ENCODE measurements around the gene TIMM22. TPM values are rescaled to one million over a fixed set of nuclear protein-coding genes. Genes with fewer than 3 reads are reported as not detected.
"Not testable (repeated sequence)": the region's sequence is repeated elsewhere in the genome, so short reads cannot be mapped to it uniquely, and the experiment has no call there.

Gene TIMM22
- polyA plus RNA-seq, 6 donors from 2014 or later = 20.9 to 24.0 (median 22.7) TPM

DNA sequence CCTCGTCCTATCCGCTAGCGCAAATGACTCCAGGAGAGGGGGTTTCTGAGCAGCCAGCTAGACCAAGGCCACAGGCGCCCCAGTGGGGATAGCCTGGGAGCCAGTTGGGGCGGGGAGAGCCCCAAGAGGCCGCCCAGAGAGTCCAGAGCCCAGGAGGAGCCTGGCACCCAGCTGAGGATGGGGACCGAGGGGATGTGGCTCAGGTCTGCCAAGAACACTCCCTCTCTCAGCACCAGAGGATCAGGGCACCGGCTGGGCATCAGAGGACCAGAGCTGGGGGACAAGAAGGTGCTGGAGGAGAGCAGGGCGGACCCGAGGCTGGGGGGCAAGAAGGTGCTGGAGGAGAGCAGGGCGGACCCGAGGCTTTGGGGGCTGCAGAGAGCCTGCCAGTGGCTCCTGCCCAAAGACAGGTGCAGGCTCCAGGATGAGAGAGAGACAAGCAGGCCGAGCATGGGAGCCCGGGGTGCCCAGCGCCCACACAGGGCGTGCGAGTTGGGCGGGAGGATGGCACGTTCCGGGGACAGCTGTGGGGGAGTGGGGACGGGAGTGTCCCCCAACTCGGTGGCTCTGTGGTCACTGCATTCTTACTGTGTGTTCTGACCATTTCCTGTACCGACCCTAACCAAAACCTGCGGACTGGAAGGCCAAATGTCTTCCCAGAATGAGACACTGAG, 39.4 kb downstream of the TIMM22 start:
- Mint-ChIP-seq H3K27ac (peak overlapping the region in 1 of 6 donors; percentile 51), H3K9me3 (no peaks in the 10 kb centered on the region), H3K4me1 (peaks cover 7 to 35% (median 25%) of the 10 kb centered on the region in 3 donors), H3K4me3 (peak overlapping the region in 1 of 8 donors; percentile 52), H3K36me3 (no peaks in the 10 kb centered on the region), H3K27me3 (no peaks in the 10 kb centered on the region)
- DNase-seq (no peak), ATAC-seq (ENCODE audit: low read depth in 2 of 2) (no peak)

DNA sequence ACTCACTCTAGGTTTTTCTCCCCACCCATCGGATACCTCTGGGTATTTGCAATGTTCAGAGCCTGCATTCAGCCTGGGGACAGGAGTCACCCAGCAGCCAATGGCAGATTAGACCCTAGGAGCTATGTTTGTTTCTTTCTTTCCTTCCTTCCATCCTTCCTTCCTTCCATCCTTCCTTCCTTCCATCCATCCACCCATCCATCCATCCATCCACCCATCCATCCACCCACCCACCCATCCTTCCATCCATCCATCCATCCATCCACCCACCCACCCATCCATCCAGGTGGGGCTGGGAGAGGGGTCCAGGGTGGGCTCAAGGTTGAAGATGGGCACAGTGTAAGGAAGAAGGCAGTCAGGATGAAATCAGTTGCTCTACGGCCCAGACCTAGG, 39.9 kb downstream of the TIMM22 start:
- Mint-ChIP-seq H3K9me3 (no peaks in the 10 kb centered on the region), H3K27ac (no peak overlapping the region), H3K27me3 (no peaks in the 10 kb centered on the region), H3K4me3 (no peak overlapping the region), H3K4me1 (peaks cover 9 to 35% (median 25%) of the 10 kb centered on the region in 3 donors), H3K36me3 (peaks cover 0 to 3% of the 10 kb centered on the region in 2 donors)
- DNase-seq (no peak), ATAC-seq (ENCODE audit: low read depth in 2 of 2) (no peak)

DNA sequence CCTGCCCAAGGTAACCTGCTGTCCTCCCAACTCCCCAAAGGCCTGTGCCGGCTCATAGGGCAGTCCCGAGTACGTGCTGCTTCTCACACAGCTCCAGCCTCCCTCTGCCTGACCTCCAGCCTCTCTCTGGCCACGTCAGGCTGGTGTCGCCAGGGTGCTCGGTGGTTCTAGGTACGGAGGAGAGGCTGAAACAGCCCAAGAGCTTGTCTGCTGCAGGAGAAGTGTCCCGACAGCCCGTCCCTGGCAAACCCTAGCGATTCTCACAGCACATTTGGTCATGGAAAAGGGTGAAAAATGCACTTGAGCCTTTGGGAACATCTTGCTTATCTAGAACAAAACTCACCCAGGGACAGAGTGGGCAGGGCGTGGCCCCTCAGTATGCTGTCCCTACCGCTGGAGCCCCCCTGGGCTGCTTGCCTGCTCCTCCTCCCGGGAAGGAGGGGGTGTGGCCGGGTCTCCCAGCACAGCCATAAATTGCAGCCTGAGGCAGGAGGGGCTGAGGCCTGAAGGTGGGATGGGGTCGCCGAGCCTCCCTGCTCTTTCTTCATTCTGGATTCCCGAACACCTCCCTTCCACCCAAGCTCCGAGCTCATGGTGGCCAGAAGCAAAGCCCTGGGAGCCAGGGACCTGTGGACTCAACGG, 40.4 kb downstream of the TIMM22 start:
- no peak overlapping the region for H3K27ac Mint-ChIP-seq
- peaks cover 12 to 31% (median 25%) of the 10 kb centered on the region in 3 donors for H3K4me1 Mint-ChIP-seq
- no peaks in the 10 kb centered on the region for H3K27me3 Mint-ChIP-seq
- ATAC-seq (ENCODE audit: low read depth in 2 of 2) (no peak), DNase-seq (no peak)
- H3K36me3 Mint-ChIP-seq = peaks cover under 1 to 8% of the 10 kb centered on the region in 2 donors
- no peaks in the 10 kb centered on the region for H3K9me3 Mint-ChIP-seq
- H3K4me3 Mint-ChIP-seq = no peak overlapping the region

DNA sequence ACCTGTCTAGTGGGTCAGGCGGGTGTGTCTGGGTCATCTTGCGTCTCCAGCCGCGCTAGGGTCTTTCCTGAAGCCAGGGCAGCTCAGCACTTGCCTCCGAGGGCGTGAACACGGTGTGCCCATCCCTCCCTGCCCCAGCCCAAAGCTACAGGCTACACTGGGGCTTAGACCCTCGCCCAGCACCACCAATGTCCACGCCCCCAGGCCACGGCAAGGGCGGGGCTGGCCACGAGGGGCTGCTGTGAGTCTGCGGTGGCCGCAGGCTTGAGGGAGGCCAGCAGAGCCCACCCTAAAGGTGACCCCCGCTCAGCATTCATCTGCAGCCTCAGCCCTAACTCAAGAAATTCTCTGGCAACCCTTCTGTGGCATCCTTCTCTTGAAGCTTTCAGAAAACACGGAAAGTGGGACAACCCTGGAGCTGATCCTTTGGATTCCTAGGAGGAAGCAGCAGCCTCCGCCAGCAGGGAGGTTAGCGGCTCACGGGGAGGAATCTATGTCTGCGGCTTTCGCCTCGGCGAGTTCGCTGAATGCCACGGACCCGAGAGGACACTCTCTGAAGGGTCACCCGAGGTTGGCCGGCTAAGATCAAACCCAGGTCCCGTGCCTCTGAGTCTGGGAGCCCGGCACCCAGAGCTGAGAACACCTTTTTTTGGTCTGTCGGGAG, 41.7 kb downstream of the TIMM22 start:
- H3K27me3 Mint-ChIP-seq = no peaks in the 10 kb centered on the region
- peaks cover 17 to 27% (median 25%) of the 10 kb centered on the region in 3 donors for H3K4me1 Mint-ChIP-seq
- H3K27ac Mint-ChIP-seq = peak overlapping the region in 1 of 6 donors; percentile 57
- H3K36me3 Mint-ChIP-seq = peaks cover 5 to 14% of the 10 kb centered on the region in 2 donors
- no peak for DNase-seq
- ATAC-seq (ENCODE audit: low read depth in 2 of 2) = no peak
- H3K4me3 Mint-ChIP-seq = no peak overlapping the region
- no peaks in the 10 kb centered on the region for H3K9me3 Mint-ChIP-seq

DNA sequence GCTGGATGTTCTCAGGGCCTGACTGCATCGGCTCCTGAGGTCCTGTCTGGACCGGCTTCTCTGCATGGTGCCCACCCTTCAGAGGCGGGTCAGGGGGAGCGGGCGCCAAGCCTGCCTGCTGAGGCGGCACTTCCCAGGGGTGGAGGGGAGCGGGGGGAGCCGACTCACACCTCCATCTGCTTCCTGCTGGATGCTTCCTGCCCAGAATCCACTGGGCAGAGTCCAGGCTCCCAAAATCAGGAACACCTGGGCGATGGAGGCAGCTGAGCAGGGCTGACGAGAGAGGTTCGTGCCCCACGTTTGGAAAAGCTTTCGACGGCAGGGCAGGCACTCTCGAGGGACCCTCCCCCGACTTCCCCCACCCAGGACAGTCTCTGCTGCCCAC, 42.2 kb downstream of the TIMM22 start:
- Mint-ChIP-seq H3K36me3 (peaks cover 5 to 14% of the 10 kb centered on the region in 2 donors), H3K4me3 (peak overlapping the region in 2 of 8 donors; percentile 35 to 36), H3K27ac (peak overlapping the region in 3 of 6 donors; percentile 57 to 92 (median 91)), H3K4me1 (peaks cover 17 to 23% (median 22%) of the 10 kb centered on the region in 3 donors), H3K9me3 (no peaks in the 10 kb centered on the region), H3K27me3 (no peaks in the 10 kb centered on the region)
- no peak for ATAC-seq (ENCODE audit: low read depth in 2 of 2)
- no peak for DNase-seq

DNA sequence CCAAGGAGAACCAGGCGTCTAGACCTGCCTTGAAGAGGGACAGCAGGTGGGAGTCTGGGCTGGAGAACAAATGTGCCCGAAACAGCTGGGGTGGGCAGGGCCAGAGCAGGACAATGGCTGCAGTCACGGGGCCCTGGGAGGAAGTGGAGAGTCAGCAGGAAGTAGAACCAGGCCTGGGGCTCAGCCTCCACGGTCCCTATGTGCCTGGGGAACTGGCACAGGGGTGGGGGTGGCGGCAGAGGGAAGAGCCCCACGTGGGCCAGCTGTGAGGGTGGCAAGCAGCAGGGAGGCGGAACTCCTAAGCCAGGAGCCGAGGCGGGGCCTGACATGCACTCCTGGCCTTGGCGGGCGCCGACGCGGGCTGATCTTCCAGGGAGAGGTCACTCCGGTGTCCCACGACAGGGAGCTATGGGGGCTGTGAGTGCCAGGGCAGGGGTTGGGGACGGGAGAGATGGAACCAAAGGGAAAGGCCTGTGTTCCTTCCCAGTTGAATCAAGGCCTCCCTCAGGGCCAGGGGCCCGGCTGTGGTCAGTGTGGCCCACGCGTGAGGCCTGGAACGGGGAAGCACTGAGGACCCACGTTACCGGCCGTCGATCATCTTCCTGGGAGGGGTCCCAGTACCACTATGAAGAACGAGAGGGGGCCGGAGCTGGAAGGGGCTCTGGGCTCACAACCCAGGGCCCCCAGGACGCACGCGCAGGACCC, 42.7 kb downstream of the TIMM22 start:
- Mint-ChIP-seq H3K4me3 (peak overlapping the region in 3 of 8 donors; percentile 34 to 56 (median 36)), H3K4me1 (peaks cover 18 to 22% (median 19%) of the 10 kb centered on the region in 3 donors), H3K9me3 (no peaks in the 10 kb centered on the region), H3K27ac (peak overlapping the region in 3 of 6 donors; percentile 57 to 92 (median 91)), H3K36me3 (peaks cover 5 to 16% of the 10 kb centered on the region in 2 donors), H3K27me3 (no peaks in the 10 kb centered on the region)
- DNase-seq (no peak), ATAC-seq (ENCODE audit: low read depth in 2 of 2) (peak; percentile 34 to 36)

DNA sequence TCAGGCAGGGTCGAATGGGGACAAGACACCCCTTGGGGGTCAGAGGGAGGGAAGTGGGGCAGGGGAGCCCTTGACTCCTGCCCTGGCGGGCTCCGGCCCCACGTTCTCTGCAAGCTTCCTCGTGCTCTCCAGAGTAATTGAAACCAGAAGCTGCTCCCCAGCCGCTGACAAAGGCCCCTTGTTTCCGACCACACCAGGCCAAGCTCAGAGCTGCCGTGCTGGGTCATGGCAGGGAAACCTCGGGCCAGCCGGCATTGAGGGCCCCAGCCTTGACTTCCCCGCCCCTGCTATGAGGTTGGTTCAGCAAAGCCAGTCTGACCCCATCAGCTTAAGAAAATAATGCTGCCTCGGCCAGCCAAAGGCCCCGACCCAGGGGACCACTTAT, 43.3 kb downstream of the TIMM22 start:
- Mint-ChIP-seq H3K4me1 (peaks cover 15 to 24% (median 20%) of the 10 kb centered on the region in 3 donors), H3K4me3 (peak overlapping the region in 2 of 8 donors; percentile 34 to 56), H3K27me3 (no peaks in the 10 kb centered on the region), H3K9me3 (no peaks in the 10 kb centered on the region), H3K27ac (peak overlapping the region in 1 of 6 donors; percentile 92), H3K36me3 (peaks cover 5 to 21% of the 10 kb centered on the region in 2 donors)
- DNase-seq = no peak
- ATAC-seq (ENCODE audit: low read depth in 2 of 2) = no peak

DNA sequence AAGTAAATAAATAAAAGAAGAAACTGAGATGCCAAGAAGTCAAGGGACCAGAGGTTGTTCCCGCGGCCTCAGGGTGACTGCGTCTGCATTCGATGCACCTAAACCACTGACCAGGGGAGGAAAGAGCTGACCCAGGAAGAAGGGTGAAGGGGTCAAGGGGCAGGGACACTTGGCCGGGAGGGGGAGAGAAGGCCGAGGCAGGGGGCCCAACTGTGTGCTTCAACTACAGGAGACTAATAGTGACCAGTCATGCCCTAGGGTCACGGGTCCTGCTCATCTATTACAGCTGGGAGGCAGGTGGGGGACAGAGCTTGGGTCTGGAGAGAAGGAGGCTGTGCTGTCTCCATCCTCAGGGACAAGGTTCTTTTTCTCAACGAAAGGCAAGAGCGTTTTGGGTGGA, 44.8 kb downstream of the TIMM22 start:
- Mint-ChIP-seq H3K36me3 (peaks cover 5 to 21% of the 10 kb centered on the region in 2 donors), H3K27me3 (no peaks in the 10 kb centered on the region), H3K4me3 (no peak overlapping the region), H3K4me1 (peaks cover 20 to 23% (median 21%) of the 10 kb centered on the region in 3 donors), H3K9me3 (no peaks in the 10 kb centered on the region), H3K27ac (peak overlapping the region in 2 of 6 donors; percentile 20 to 57)
- DNase-seq (no peak), ATAC-seq (ENCODE audit: low read depth in 2 of 2) (no peak)

DNA sequence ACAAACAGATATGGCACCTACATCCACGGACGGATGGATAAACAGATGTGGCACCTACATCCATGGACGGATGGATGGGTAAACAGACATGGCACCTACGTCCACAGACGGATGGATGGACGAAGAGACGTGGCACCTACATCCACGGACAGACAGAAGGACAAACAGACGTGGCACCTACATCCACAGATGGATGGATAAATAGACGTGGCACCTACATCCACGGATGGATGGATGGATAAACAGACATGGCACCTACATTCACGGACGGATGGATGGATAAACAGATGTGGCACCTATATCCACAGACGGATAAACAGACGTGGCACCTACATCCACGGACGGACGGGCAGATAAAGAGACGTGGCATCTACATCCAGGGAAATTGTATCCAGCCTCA, 45.6 kb downstream of the TIMM22 start:
- Mint-ChIP-seq H3K36me3 (peaks cover 5 to 21% of the 10 kb centered on the region in 2 donors), H3K4me3 (no peak overlapping the region), H3K4me1 (peaks cover 20 to 21% (median 20%) of the 10 kb centered on the region in 3 donors), H3K27ac (peak overlapping the region in 2 of 6 donors; percentile 11 to 52), H3K27me3 (no peaks in the 10 kb centered on the region), H3K9me3 (no peaks in the 10 kb centered on the region)
- DNase-seq (no peak), ATAC-seq (ENCODE audit: low read depth in 2 of 2) (no peak)

DNA sequence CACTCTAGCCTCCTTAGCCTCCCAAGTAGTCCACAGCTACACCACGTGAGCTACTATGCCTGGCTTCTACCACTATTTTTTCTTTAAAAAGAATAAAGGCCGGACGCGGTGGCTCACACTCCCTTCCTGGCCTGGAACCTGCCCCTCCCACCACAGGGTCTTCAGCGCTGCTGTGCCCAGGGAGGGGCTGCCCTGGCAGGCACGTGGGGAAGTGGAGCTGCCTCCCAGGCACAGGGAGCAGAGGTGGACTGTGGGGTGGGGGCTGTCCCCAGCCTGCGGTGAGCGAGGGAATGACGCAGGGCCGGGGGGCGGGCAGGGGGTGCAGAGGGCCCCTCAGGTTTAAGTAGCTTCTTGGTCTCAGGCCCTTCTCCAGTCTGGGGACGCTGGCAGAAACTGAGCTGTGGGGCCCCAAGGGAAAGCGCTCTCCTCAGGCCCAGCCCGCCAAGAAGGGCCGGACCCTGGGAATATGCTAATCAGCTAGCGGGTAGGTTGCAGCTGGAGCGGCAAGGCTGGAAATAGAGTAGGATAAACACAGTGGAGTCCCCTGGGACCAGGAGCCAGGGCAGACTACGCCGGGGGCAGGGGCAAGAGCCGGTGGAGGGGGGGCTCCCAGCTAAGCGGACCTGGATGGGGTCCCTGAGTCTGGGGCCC, 46.8 kb downstream of the TIMM22 start:
- H3K9me3 Mint-ChIP-seq = no peaks in the 10 kb centered on the region
- peaks cover 20 to 21% (median 20%) of the 10 kb centered on the region in 3 donors for H3K4me1 Mint-ChIP-seq
- H3K4me3 Mint-ChIP-seq = no peak overlapping the region
- peaks cover 5 to 21% of the 10 kb centered on the region in 2 donors for H3K36me3 Mint-ChIP-seq
- no peaks in the 10 kb centered on the region for H3K27me3 Mint-ChIP-seq
- no peak overlapping the region for H3K27ac Mint-ChIP-seq
- no peak for DNase-seq
- ATAC-seq (ENCODE audit: low read depth in 2 of 2) = no peak

DNA sequence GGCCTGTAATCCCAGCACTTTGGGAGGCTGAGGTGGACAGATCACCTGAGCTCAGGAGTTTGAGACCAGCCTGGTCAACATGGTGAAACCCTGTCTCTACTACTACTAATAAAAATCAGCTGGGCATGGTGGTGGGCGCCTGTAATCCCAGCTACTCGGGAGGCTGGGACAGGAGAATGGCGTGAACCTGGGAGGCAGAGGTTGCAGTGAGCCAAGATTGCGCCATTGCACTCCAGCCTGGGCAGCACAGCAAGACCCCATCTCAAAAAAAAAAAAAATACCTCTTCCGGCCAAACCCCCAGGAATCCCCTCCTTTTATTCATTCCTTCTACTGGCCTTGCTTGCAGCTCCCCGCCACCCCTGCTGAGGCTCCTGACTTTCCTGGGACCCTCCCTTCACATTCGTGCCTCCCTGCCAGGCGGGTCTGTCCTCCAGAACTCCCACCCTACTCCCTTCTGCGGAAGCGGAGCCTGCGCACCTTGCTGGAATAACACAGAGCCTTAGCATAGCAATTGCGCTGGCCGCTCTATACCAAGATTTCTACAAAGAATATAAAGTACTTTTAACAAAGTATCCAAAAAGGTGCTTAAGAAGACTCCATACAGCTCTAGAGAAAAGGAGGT, 47.6 kb downstream of the TIMM22 start:
- H3K27ac Mint-ChIP-seq; H3K9me3 Mint-ChIP-seq; ATAC-seq (ENCODE audit: low read depth in 2 of 2); DNase-seq; H3K27me3 Mint-ChIP-seq; H3K4me3 Mint-ChIP-seq: not testable (repeated sequence)
- Mint-ChIP-seq H3K4me1 (peaks cover 17 to 18% (median 17%) of the 10 kb centered on the region in 3 donors), H3K36me3 (peaks cover 5 to 21% of the 10 kb centered on the region in 2 donors)

DNA sequence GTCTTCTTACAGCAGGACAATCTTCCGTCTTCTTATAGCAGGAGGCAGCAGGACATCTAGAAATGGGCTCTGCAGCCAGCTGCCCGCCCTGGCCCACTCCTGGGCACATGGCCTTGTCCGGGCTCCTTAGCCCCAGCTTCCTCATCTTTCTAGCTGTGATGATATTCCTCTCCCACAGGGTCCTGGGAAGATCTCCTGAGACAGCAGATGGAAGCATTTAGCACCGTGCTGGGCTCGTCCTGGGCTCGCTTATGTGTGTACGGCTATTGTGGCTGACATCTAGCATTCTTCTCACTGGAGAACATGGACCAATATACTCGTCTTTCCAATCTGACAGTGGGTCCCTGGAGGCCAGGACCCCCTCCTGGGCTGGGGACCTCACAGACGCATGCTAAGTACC, 48.5 kb downstream of the TIMM22 start:
- Mint-ChIP-seq H3K27me3 (no peaks in the 10 kb centered on the region), H3K4me3 (no peak overlapping the region), H3K36me3 (peaks cover 5 to 28% of the 10 kb centered on the region in 2 donors), H3K27ac (peak overlapping the region in 1 of 6 donors; percentile 93), H3K4me1 (peaks cover 7 to 13% (median 9%) of the 10 kb centered on the region in 3 donors), H3K9me3 (no peaks in the 10 kb centered on the region)
- no peak for ATAC-seq (ENCODE audit: low read depth in 2 of 2)
- DNase-seq = no peak
